HepG2 (cell line): ENCODE measurements around the gene UGT1A8. TPM values are rescaled to one million over a fixed set of nuclear protein-coding genes. Genes with fewer than 3 reads are reported as not detected.

Experiments
- ATAC-seq: fragments of 200-7000 bp; cut with Tn5 transposase; 3 replicates; pipeline ENCODE4 v1.9.1; 2020; ENCODE audit warnings: mild to moderate bottlenecking, moderate library complexity
- BruUV-seq: library from RNA; stranded (reverse); fragments of 400-500 nt; replicated peaks from 2 replicates; lab custom pipeline; 2021; lab: Mats Ljungman, UMichigan
- CTCF ChIA-PET: fragments of 300-600 bp; formaldehyde crosslinking; extraction: SDS; loops from one replicate; lab custom pipeline; 2021; ENCODE audit warnings: low total read pairs, inconsistent platforms, low intra/inter-chr PET ratio; lab: Yijun Ruan, JAX
- POLR2A ChIA-PET: fragments of 350-600 bp; sonication (Branson Sonifier 250); formaldehyde crosslinking; loops from one replicate; lab custom pipeline; 2020; ENCODE audit warnings: antibody characterized with exemption, inconsistent platforms; lab: Yijun Ruan, JAX
- DNase-seq: peaks from one replicate; pipeline ENCODE4 v3.0.0-alpha.2; 2015; ENCODE audit warnings: low spot score
- FAIRE-seq: peaks from 3 replicates; lab custom pipeline; 2011; peaks lifted over from hg19 to GRCh38; lab: Jason Lieb, UNC
- H2AFZ ChIP-seq: one replicate; pipeline ENCODE4 v1.6.1; 2011; ENCODE audit warnings: low read length, inconsistent platforms
- H3K27ac ChIP-seq: fragments of 300-600 bp; 3 replicates; pipeline ENCODE4 v1.8.0; 2011; ENCODE audit warnings: mixed run types, mild to moderate bottlenecking, mixed read lengths, low read length, inconsistent platforms; ENCODE audit not compliant: insufficient read depth; ENCODE audit errors: extremely low read length
- H3K27me3 ChIP-seq, 2 experiments: fragments of 200-600 bp in 1 of 2; 2 replicates in 1 of 2; 3 replicates in 1 of 2; pipeline versions ENCODE4 v1.6.0 to v1.8.0; 2011; ENCODE audit warnings: low read length in 2 of 2, mild to moderate bottlenecking in 2 of 2, moderate library complexity in 2 of 2, inconsistent platforms in 1 of 2; ENCODE audit not compliant: insufficient read depth in 2 of 2, control insufficient read depth in 1 of 2
- H3K36me3 ChIP-seq, 2 experiments: fragments of 200-600 bp in 1 of 2; replicated peaks in 1 of 2; 2 replicates in 1 of 2; 3 replicates in 1 of 2; pipeline versions ENCODE4 v1.5.1 to v1.8.0; 2011; ENCODE audit warnings: low read length in 2 of 2, inconsistent platforms in 1 of 2; ENCODE audit not compliant: insufficient read depth in 2 of 2, control insufficient read depth in 1 of 2
- H3K4me1 ChIP-seq: 2 replicates; pipeline ENCODE4 v1.5.1; 2012; ENCODE audit warnings: low read length, inconsistent platforms; ENCODE audit not compliant: insufficient read depth
- H3K4me2 ChIP-seq: 2 replicates; pipeline ENCODE4 v1.6.0; 2011; ENCODE audit warnings: low read depth, low read length, inconsistent platforms
- H3K4me3 ChIP-seq, 3 experiments: fragments of 200-600 bp in 1 of 3; sonication (generic), shearing (Covaris generic) in 1 of 3; replicated peaks in 1 of 3; 2 replicates each; pipeline ENCODE4 v1.5.1; 2011 to 2016; ENCODE audit warnings: low read length in 3 of 3, inconsistent platforms in 2 of 3, low read depth in 2 of 3, mild to moderate bottlenecking in 2 of 3, control low read depth in 1 of 3, mixed read lengths in 1 of 3; ENCODE audit not compliant: insufficient read depth in 1 of 3
- H3K79me2 ChIP-seq: one replicate; pipeline ENCODE4 v1.6.1; 2011; ENCODE audit warnings: low read length, inconsistent platforms; ENCODE audit not compliant: insufficient read depth
- H3K9ac ChIP-seq: 2 replicates; pipeline ENCODE4 v1.6.0; 2011; ENCODE audit warnings: mild to moderate bottlenecking, low read depth, low read length, inconsistent platforms; ENCODE audit not compliant: insufficient read depth
- H3K9me3 ChIP-seq: 2 replicates; pipeline ENCODE4 v1.5.1; 2012; ENCODE audit warnings: mild to moderate bottlenecking, low read length
- H4K20me1 ChIP-seq: 2 replicates; pipeline ENCODE4 v1.6.0; 2011; ENCODE audit warnings: inconsistent platforms, mild to moderate bottlenecking, low read length, moderate library complexity; ENCODE audit not compliant: insufficient read depth
- ATM ChIP-seq: fragments of 450-650 bp; IDR thresholded peaks from 2 replicates; pipeline ENCODE4 v1.7.1; 2017; ENCODE audit warnings: mild to moderate bottlenecking, borderline replicate concordance
- HMGA1 ChIP-seq: sonication (generic); formaldehyde crosslinking; conservative IDR thresholded peaks from 2 replicates; pipeline ENCODE4 v1.4.0; 2020; ENCODE audit warnings: missing genetic modification reagents
- KLF15 ChIP-seq: sonication (generic); formaldehyde crosslinking; IDR thresholded peaks from 2 replicates; pipeline ENCODE4 v1.8.1; 2023; ENCODE audit warnings: borderline replicate concordance, mild to moderate bottlenecking, inconsistent platforms, missing genetic modification reagents, mixed read lengths
- NR2F1 ChIP-seq, 2 experiments: fragments of 450-650 bp in 1 of 2; formaldehyde crosslinking in 1 of 2; IDR thresholded peaks; 2 replicates each; pipeline versions ENCODE4 v1.5.0 to v1.6.1; 2016 to 2020; ENCODE audit warnings: mild to moderate bottlenecking in 1 of 2, missing compliant biosample characterization in 1 of 2, missing genetic modification reagents in 1 of 2, moderate library complexity in 1 of 2
- PHF5A ChIP-seq: IDR thresholded peaks from one replicate; pipeline ENCODE4 v1.6.1; 2018; ENCODE audit warnings: low read depth, missing genetic modification reagents; ENCODE audit not compliant: unreplicated experiment
- TEAD3 ChIP-seq: optimal IDR thresholded peaks from 2 replicates; pipeline ENCODE3; 2016; ENCODE audit warnings: borderline replicate concordance
- TRIM24 ChIP-seq: sonication (generic); formaldehyde crosslinking; IDR thresholded peaks from 2 replicates; pipeline ENCODE4 v1.8.0; 2022; ENCODE audit warnings: mild to moderate bottlenecking, missing genetic modification reagents
- ZBTB21 ChIP-seq: sonication (generic); formaldehyde crosslinking; IDR thresholded peaks from 2 replicates; pipeline ENCODE4 v1.4.0; 2020; ENCODE audit warnings: missing genetic modification reagents
- ZKSCAN1 ChIP-seq: fragments of 150-350 bp; IDR thresholded peaks from 2 replicates; pipeline ENCODE4 v1.6.1; 2014; ENCODE audit warnings: low read length
- ZNF230 ChIP-seq: sonication (generic); formaldehyde crosslinking; IDR thresholded peaks from 2 replicates; pipeline ENCODE4 v1.4.0; 2020; ENCODE audit warnings: mild to moderate bottlenecking, missing genetic modification reagents
- ZNF335 ChIP-seq: sonication (generic); formaldehyde crosslinking; IDR thresholded peaks from 2 replicates; pipeline ENCODE4 v1.4.0; 2020; ENCODE audit warnings: missing genetic modification reagents
- ZNF446 ChIP-seq: sonication (generic); formaldehyde crosslinking; IDR thresholded peaks from 2 replicates; pipeline ENCODE4 v1.5.0; 2020; ENCODE audit warnings: mild to moderate bottlenecking, missing genetic modification reagents
- ZNF556 ChIP-seq: sonication (generic); formaldehyde crosslinking; IDR thresholded peaks from 2 replicates; pipeline ENCODE4 v1.4.0; 2020; ENCODE audit warnings: mild to moderate bottlenecking, missing genetic modification reagents, borderline replicate concordance
- WGBS: methylation state at CpG from one replicate; pipeline ENCODE4 v1.1.6; 2017; ENCODE audit warnings: low lambda C conversion rate; 5-methylcytosine and 5-hydroxymethylcytosine counted together
- in situ Hi-C: cut with HindIII; loops from 2 replicates; pipeline ENCODE4 v1.10.0; 2017; ENCODE audit warnings: low pct_unique_long_range_greater_than_20kb; ENCODE audit not compliant: extremely low pct_ligation_motif_present
- intact Hi-C: fragments of 100-400 bp; cut with micrococcal nuclease; formaldehyde crosslinking; loops from one replicate; pipeline ENCODE4 v1.10.0; 2022; ENCODE audit not compliant: unreplicated experiment
- polyA plus RNA-seq, 8 experiments: library from polyadenylated mRNA; depleted of rRNA in 3 of 8; stranded (reverse) in 7 of 8; unstranded in 1 of 8; fragments of >200 nt; fragmentation: Illumina TruSeq in 4 of 8; extraction: Trizol in 4 of 8; gene quantifications; 2 replicates each; pipeline versions ENCODE4 v1.2.1 to v1.2.3, GENCODE V29; 2011 to 2016; ENCODE audit warnings: low read depth in 4 of 8, missing spikeins in 1 of 8, mixed read lengths in 1 of 8; ENCODE audit not compliant: insufficient read depth in 1 of 8
- total RNA-seq, 5 experiments: library from RNA; depleted of rRNA; stranded (reverse); fragments of >200 nt; fragmentation: Illumina TruSeq; extraction: Trizol; gene quantifications; 2 replicates each; pipeline ENCODE4 v1.2.3, GENCODE V29; 2016; ENCODE audit warnings: low read depth in 1 of 5
- TF ChIP-seq, protein P1 (sequence below): IDR thresholded peaks from 2 replicates; pipeline ENCODE4 v1.6.1; 2018; ENCODE audit warnings: missing genetic modification reagents
- TF ChIP-seq, protein P2 (sequence below): sonication (generic); formaldehyde crosslinking; IDR thresholded peaks from 2 replicates; pipeline ENCODE4 v1.4.0; 2020; ENCODE audit warnings: low read depth, missing genetic modification reagents
- TF ChIP-seq, protein P3 (sequence below): sonication (generic); formaldehyde crosslinking; IDR thresholded peaks from 2 replicates; pipeline ENCODE4 v1.4.0; 2020; ENCODE audit warnings: missing genetic modification reagents, mild to moderate bottlenecking, borderline replicate concordance

Gene UGT1A8
- total and polyA plus RNA-seq, 2 of the 13 experiments (the other 11 are each of a cell fraction or from before 2014, with no cell fraction given): not detected

DNA sequence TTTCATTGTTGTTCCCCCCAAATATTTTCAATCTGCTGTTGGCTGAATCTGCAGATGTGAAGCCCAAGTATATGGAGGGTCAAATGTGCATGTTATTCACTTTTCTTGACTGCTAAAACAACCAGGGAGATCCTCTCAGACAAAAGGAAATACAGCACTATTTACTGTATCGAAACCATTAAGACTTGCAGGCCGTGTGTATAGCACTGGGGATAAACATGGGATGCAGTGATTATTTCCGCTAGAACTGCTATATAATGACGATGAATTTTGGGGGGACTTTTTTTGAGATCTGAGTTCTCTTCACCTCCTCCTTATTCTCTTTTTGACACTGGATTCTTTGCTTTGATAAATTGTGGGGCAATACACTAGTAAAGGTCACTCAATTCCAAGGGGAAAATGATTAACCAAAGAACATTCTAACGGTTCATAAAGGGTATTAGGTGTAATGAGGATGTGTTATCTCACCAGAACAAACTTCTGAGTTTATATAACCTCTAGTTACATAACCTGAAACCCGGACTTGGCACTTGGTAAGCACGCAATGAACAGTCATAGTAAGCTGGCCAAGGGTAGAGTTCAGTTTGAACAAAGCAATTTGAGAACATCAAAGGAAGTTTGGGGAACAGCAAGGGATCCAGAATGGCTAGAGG is 139.1 kb downstream of the UGT1A8 start:
- Histone ChIP-seq H3K9me3 (peaks cover 7% of the 10 kb centered on the region), H3K27ac (peak overlapping the region; percentile 36), H3K27me3 (peaks cover 7 to 80% of the 10 kb centered on the region in 2 experiments; a peak in 4 of 5 replicates), H3K9ac (no peak overlapping the region), H2AFZ (no peak overlapping the region), H3K4me1 (peaks cover 46% of the 10 kb centered on the region), H3K4me3 (no peak overlapping the region), H3K36me3 (no peaks in the 10 kb centered on the region), H3K4me2 (peak overlapping the region; percentile 29; the same call in 1 of the 2 replicates), H4K20me1 (no peaks in the 10 kb centered on the region), H3K79me2 (no peaks in the 10 kb centered on the region)
- ATAC-seq (peak; percentile 91), DNase-seq (peak; percentile 96), FAIRE-seq (peak; percentile 95)
- intact Hi-C loops (no loop called here), in situ Hi-C loops (no loop called here)
- CTCF ChIA-PET: no interaction called here
- WGBS: 2% methylated on average over 7 of the region's 7 CpGs
- POLR2A ChIA-PET: interaction anchor here (2.3 kb wide), 1 partner anchor 11 kb away, joined by 9 read pairs; no protein-coding TSS in a partner anchor
- BruUV-seq: no TSS peak
- TF ChIP-seq HMGA1 (CRISPR knock-in tag) (no peak), KLF15 (CRISPR knock-in tag) (0 out of 2 replicates have a peak, but pooled peaks have one; percentile 27), ZNF556 (no peak; the same call in 1 of the 2 replicates), ZNF446 (no peak), ATM (peak; percentile 87; the same call in 1 of the 2 replicates), NR2F1 (CRISPR knock-in tag; IDR thresholded peaks at IDR 0.05) (peak; percentile 96 to 99), ZNF335 (CRISPR knock-in tag) (0 out of 2 replicates have a peak, but pooled peaks have one; percentile 51), ZBTB21 (no peak), PHF5A (CRISPR knock-in tag) (peak; percentile 62), TRIM24 (CRISPR knock-in tag) (peak; percentile 64; the same call in 1 of the 2 replicates), ZKSCAN1 (no peak), TEAD3 (CRISPR knock-in tag) (peak; percentile 96), ZNF230 (0 out of 2 replicates have a peak, but pooled peaks have one; percentile 26)
- TF ChIP-seq, protein P1, sequence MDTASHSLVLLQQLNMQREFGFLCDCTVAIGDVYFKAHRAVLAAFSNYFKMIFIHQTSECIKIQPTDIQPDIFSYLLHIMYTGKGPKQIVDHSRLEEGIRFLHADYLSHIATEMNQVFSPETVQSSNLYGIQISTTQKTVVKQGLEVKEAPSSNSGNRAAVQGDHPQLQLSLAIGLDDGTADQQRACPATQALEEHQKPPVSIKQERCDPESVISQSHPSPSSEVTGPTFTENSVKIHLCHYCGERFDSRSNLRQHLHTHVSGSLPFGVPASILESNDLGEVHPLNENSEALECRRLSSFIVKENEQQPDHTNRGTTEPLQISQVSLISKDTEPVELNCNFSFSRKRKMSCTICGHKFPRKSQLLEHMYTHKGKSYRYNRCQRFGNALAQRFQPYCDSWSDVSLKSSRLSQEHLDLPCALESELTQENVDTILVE (CRISPR knock-in tag): peak; percentile 84; the same call in 1 of the 2 replicates
- TF ChIP-seq, protein P2, sequence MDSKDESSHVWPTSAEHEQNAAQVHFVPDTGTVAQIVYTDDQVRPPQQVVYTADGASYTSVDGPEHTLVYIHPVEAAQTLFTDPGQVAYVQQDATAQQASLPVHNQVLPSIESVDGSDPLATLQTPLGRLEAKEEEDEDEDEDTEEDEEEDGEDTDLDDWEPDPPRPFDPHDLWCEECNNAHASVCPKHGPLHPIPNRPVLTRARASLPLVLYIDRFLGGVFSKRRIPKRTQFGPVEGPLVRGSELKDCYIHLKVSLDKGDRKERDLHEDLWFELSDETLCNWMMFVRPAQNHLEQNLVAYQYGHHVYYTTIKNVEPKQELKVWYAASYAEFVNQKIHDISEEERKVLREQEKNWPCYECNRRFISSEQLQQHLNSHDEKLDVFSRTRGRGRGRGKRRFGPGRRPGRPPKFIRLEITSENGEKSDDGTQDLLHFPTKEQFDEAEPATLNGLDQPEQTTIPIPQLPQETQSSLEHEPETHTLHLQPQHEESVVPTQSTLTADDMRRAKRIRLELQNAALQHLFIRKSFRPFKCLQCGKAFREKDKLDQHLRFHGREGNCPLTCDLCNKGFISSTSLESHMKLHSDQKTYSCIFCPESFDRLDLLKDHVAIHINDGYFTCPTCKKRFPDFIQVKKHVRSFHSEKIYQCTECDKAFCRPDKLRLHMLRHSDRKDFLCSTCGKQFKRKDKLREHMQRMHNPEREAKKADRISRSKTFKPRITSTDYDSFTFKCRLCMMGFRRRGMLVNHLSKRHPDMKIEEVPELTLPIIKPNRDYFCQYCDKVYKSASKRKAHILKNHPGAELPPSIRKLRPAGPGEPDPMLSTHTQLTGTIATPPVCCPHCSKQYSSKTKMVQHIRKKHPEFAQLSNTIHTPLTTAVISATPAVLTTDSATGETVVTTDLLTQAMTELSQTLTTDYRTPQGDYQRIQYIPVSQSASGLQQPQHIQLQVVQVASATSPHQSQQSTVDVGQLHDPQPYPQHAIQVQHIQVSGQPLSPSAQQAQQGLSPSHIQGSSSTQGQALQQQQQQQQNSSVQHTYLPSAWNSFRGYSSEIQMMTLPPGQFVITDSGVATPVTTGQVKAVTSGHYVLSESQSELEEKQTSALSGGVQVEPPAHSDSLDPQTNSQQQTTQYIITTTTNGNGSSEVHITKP (CRISPR knock-in tag): 0 out of 2 replicates have a peak, but pooled peaks have one; percentile 50
- TF ChIP-seq, protein P3, sequence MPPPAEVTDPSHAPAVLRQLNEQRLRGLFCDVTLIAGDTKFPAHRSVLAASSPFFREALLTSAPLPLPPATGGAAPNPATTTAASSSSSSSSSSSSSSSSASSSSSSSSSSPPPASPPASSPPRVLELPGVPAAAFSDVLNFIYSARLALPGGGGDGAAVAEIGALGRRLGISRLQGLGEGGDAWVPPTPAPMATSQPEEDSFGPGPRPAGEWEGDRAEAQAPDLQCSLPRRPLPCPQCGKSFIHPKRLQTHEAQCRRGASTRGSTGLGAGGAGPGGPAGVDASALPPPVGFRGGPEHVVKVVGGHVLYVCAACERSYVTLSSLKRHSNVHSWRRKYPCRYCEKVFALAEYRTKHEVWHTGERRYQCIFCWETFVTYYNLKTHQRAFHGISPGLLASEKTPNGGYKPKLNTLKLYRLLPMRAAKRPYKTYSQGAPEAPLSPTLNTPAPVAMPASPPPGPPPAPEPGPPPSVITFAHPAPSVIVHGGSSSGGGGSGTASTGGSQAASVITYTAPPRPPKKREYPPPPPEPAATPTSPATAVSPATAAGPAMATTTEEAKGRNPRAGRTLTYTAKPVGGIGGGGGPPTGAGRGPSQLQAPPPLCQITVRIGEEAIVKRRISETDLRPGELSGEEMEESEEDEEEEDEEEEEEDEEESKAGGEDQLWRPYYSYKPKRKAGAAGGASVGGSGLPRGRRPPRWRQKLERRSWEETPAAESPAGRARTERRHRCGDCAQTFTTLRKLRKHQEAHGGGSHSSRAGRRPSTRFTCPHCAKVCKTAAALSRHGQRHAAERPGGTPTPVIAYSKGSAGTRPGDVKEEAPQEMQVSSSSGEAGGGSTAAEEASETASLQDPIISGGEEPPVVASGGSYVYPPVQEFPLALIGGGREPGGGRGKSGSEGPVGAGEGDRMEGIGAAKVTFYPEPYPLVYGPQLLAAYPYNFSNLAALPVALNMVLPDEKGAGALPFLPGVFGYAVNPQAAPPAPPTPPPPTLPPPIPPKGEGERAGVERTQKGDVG (CRISPR knock-in tag): no peak
